ENCODE measurements around the gene EMC6. TPM values are rescaled to one million over a fixed set of nuclear protein-coding genes. Genes with fewer than 3 reads are reported as not detected.
"Not testable (repeated sequence)": the region's sequence is repeated elsewhere in the genome, so short reads cannot be mapped to it uniquely, and the experiment has no call there.

The EMC6 gene
- total RNA-seq, 1 experiment from 2014 or later: 23.1 TPM

- no peak for DNase-seq (ENCODE audit: low read depth)
Measured at GRCh38 chr17:3681057-3681456, 12.4 kb downstream of the EMC6 start.

- DNase-seq (ENCODE audit: low read depth): no peak
Measured at GRCh38 chr17:3681565-3681964, 13.0 kb downstream of the EMC6 start.

- no peak for DNase-seq (ENCODE audit: low read depth)
Measured at GRCh38 chr17:3682033-3682432, 13.4 kb downstream of the EMC6 start.

- peak; percentile 46 for DNase-seq (ENCODE audit: low read depth)
Measured at GRCh38 chr17:3683054-3683511, 14.5 kb downstream of the EMC6 start.

GRCh38 chr17:3685174-3685573, 16.6 kb downstream of the EMC6 start:
- no peak for DNase-seq (ENCODE audit: low read depth)

GRCh38 chr17:3688027-3688553, 19.5 kb downstream of the EMC6 start:
- no peak for DNase-seq (ENCODE audit: low read depth)

- no peak for DNase-seq (ENCODE audit: low read depth)
Measured at GRCh38 chr17:3688852-3689261, 20.2 kb downstream of the EMC6 start.

GRCh38 chr17:3689262-3690093, 20.9 kb downstream of the EMC6 start:
- no peak for DNase-seq (ENCODE audit: low read depth)

- no peak for DNase-seq (ENCODE audit: low read depth)
Measured at GRCh38 chr17:3690094-3690715, 21.6 kb downstream of the EMC6 start.

GRCh38 chr17:3691617-3692067, 23.0 kb downstream of the EMC6 start:
- DNase-seq (ENCODE audit: low read depth): no peak

- DNase-seq (ENCODE audit: low read depth): no peak
Measured at GRCh38 chr17:3692346-3692745, 23.7 kb downstream of the EMC6 start.

GRCh38 chr17:3693141-3693540, 24.5 kb downstream of the EMC6 start:
- DNase-seq (ENCODE audit: low read depth): no peak

GRCh38 chr17:3693829-3694231, 25.2 kb downstream of the EMC6 start:
- DNase-seq (ENCODE audit: low read depth): no peak

- no peak for DNase-seq (ENCODE audit: low read depth)
Measured at GRCh38 chr17:3695129-3695722, 26.6 kb downstream of the EMC6 start.

- DNase-seq (ENCODE audit: low read depth): peak; percentile 49
Measured at GRCh38 chr17:3695723-3696411, 27.3 kb downstream of the EMC6 start, which contains the start of gene P2RX5. Gene P2RX5 (minus strand): TSS chr17:3696155. CDS start chr17:3696005, 150 bp downstream.

- DNase-seq (ENCODE audit: low read depth): no peak
Measured at GRCh38 chr17:3697103-3697476, 28.5 kb downstream of the EMC6 start.

- DNase-seq (ENCODE audit: low read depth): no peak
Measured at GRCh38 chr17:3698139-3698538, 29.5 kb downstream of the EMC6 start.

- no peak for DNase-seq (ENCODE audit: low read depth)
Measured at GRCh38 chr17:3699951-3700350, 31.3 kb downstream of the EMC6 start.

- DNase-seq (ENCODE audit: low read depth): not testable (repeated sequence)
Measured at GRCh38 chr17:3702041-3702539, 33.5 kb downstream of the EMC6 start.

GRCh38 chr17:3704931-3705717, 36.5 kb downstream of the EMC6 start:
- no peak for DNase-seq (ENCODE audit: low read depth)

GRCh38 chr17:3705718-3705984, 37.0 kb downstream of the EMC6 start:
- not testable (repeated sequence) for DNase-seq (ENCODE audit: low read depth)
